HEK293 (cell line): Measurements from ENCODE around the gene CCDC9.
"Not testable (repeated sequence)": the region's sequence is repeated elsewhere in the genome, so short reads cannot be mapped to it uniquely, and the experiment has no call there.

Source experiments
- CTCF ChIA-PET: fragments of 350-600 bp; formaldehyde crosslinking; extraction: SDS; loops from one replicate; lab custom pipeline; 2021; ENCODE audit warnings: antibody characterized with exemption; lab: Yijun Ruan, JAX
- POLR2A ChIA-PET: fragments of 300-600 bp; formaldehyde crosslinking; extraction: SDS; loops from one replicate; lab custom pipeline; 2020; ENCODE audit warnings: antibody characterized with exemption, inconsistent platforms; lab: Yijun Ruan, JAX
- H3K27ac ChIP-seq: fragments of 200-500 bp; sonication (Bioruptor generic); 2 replicates; pipeline ENCODE4 v1.5.1; 2014; ENCODE audit warnings: low read depth, low read length, control low read depth, inconsistent platforms; ENCODE audit errors: extremely low read depth
- H3K36me3 ChIP-seq, 2 experiments: fragments of 200-500 bp in 1 of 2; sonication (Bioruptor generic) in 1 of 2; 1 replicate in 1 of 2; 2 replicates in 1 of 2; pipeline ENCODE4 v1.5.1; 2014 to 2017; ENCODE audit warnings: inconsistent platforms in 2 of 2, low read length in 2 of 2; ENCODE audit not compliant: control insufficient read depth in 2 of 2, insufficient read depth in 1 of 2
- H3K4me1 ChIP-seq: fragments of 200-500 bp; sonication (Bioruptor generic); 2 replicates; pipeline ENCODE4 v1.5.1; 2014; ENCODE audit warnings: mild to moderate bottlenecking, low read length, inconsistent platforms; ENCODE audit not compliant: control insufficient read depth, insufficient read depth
- H3K4me3 ChIP-seq: 2 replicates; pipeline ENCODE4 v1.5.1; 2011; ENCODE audit warnings: low read depth, mild to moderate bottlenecking, control low read depth, low read length, moderate library complexity
- H3K9me3 ChIP-seq: fragments of 200-500 bp; sonication (Bioruptor generic); 2 replicates; pipeline ENCODE4 v1.5.1; 2014; ENCODE audit warnings: low read depth, low read length, inconsistent platforms; ENCODE audit not compliant: control insufficient read depth, insufficient read depth
- BCL11B ChIP-seq: fragments of 450-650 bp; formaldehyde crosslinking; IDR thresholded peaks from 2 replicates; pipeline ENCODE4 v1.5.1; 2016; ENCODE audit warnings: low read depth, missing biosample characterization, missing genetic modification characterization
- GFI1B ChIP-seq: fragments of 450-650 bp; formaldehyde crosslinking; IDR thresholded peaks from 2 replicates; pipeline ENCODE4 v1.5.1; 2016; ENCODE audit warnings: missing biosample characterization, missing genetic modification characterization
- GLIS2 ChIP-seq: fragments of 450-650 bp; formaldehyde crosslinking; IDR thresholded peaks from 2 replicates; pipeline ENCODE4 v1.5.1; 2016; ENCODE audit warnings: missing biosample characterization, missing genetic modification characterization
- KLF16 ChIP-seq: fragments of 450-650 bp; formaldehyde crosslinking; IDR thresholded peaks from 2 replicates; pipeline ENCODE4 v1.5.1; 2017; ENCODE audit warnings: missing biosample characterization, missing genetic modification characterization
- SETDB1 ChIP-seq: IDR thresholded peaks from one replicate; pipeline ENCODE4 v1.6.1; 2017; ENCODE audit warnings: mild to moderate bottlenecking, low read length, moderate library complexity, mixed read lengths; ENCODE audit not compliant: insufficient read length
- YY1 ChIP-seq: fragments of 450-650 bp; formaldehyde crosslinking; IDR thresholded peaks from 2 replicates; pipeline ENCODE4 v1.5.1; 2018; ENCODE audit warnings: missing biosample characterization, missing genetic modification characterization
- ZBTB20 ChIP-seq: fragments of 450-650 bp; formaldehyde crosslinking; IDR thresholded peaks from 2 replicates; pipeline ENCODE4 v1.5.1; 2016; ENCODE audit warnings: missing biosample characterization, missing genetic modification characterization
- ZNF133 ChIP-seq: fragments of 450-650 bp; formaldehyde crosslinking; IDR thresholded peaks from 2 replicates; pipeline ENCODE4 v1.5.1; 2016; ENCODE audit warnings: missing biosample characterization, missing genetic modification characterization
- ZNF138 ChIP-seq: fragments of 450-650 bp; formaldehyde crosslinking; IDR thresholded peaks from 2 replicates; pipeline ENCODE4 v1.5.1; 2016; ENCODE audit warnings: missing biosample characterization, missing genetic modification characterization, borderline replicate concordance
- ZNF221 ChIP-seq: fragments of 450-650 bp; formaldehyde crosslinking; IDR thresholded peaks from 2 replicates; pipeline ENCODE4 v1.5.1; 2017; ENCODE audit warnings: missing biosample characterization, missing genetic modification characterization, borderline replicate concordance
- ZNF302 ChIP-seq: fragments of 450-650 bp; formaldehyde crosslinking; IDR thresholded peaks from 2 replicates; pipeline ENCODE4 v1.5.1; 2016; ENCODE audit warnings: missing biosample characterization, missing genetic modification characterization, low read depth
- ZNF426 ChIP-seq: fragments of 450-650 bp; formaldehyde crosslinking; IDR thresholded peaks from 2 replicates; pipeline ENCODE4 v1.5.1; 2017; ENCODE audit warnings: missing biosample characterization, missing genetic modification characterization, mild to moderate bottlenecking, inconsistent platforms, moderate library complexity
- ZNF514 ChIP-seq: fragments of 450-650 bp; formaldehyde crosslinking; IDR thresholded peaks from 2 replicates; pipeline ENCODE4 v1.5.1; 2016; ENCODE audit warnings: missing biosample characterization, missing genetic modification characterization
- ZNF558 ChIP-seq: fragments of 450-650 bp; formaldehyde crosslinking; IDR thresholded peaks from 2 replicates; pipeline ENCODE4 v1.5.1; 2016; ENCODE audit warnings: missing biosample characterization, missing genetic modification characterization
- ZNF629 ChIP-seq: fragments of 450-650 bp; formaldehyde crosslinking; IDR thresholded peaks from 2 replicates; pipeline ENCODE4 v1.5.1; 2017; ENCODE audit warnings: missing biosample characterization, missing genetic modification characterization
- TF ChIP-seq, protein P1 (sequence below): fragments of 450-650 bp; formaldehyde crosslinking; IDR thresholded peaks from 2 replicates; pipeline ENCODE4 v1.5.1; 2016; ENCODE audit warnings: missing biosample characterization, missing genetic modification characterization
- TF ChIP-seq, protein P2 (sequence below): sonication (generic); formaldehyde crosslinking; IDR thresholded peaks from 2 replicates; pipeline ENCODE4 v1.8.1; 2022; ENCODE audit warnings: mild to moderate bottlenecking, moderate library complexity, missing genetic modification reagents
- TF ChIP-seq, protein P3 (sequence below): fragments of 450-650 bp; formaldehyde crosslinking; conservative IDR thresholded peaks from 2 replicates; pipeline ENCODE4 v1.5.1; 2016; ENCODE audit warnings: low read depth, missing biosample characterization, missing genetic modification characterization
- TF ChIP-seq, protein P4 (sequence below): fragments of 450-650 bp; formaldehyde crosslinking; IDR thresholded peaks from 2 replicates; pipeline ENCODE4 v1.5.1; 2016; ENCODE audit warnings: missing biosample characterization, missing genetic modification characterization

The CCDC9 gene

GRCh38 chr19:47260476-47260875 lies 4.2 kb downstream of the CCDC9 start:
- H3K4me3 ChIP-seq = no peak overlapping the region
- CTCF ChIA-PET = interaction anchor here (1.5 kb wide), 1 partner anchor 9 kb away, joined by 4 read pairs; no protein-coding TSS in a partner anchor
- no peak overlapping the region for H3K27ac ChIP-seq
- H3K36me3 ChIP-seq = peaks cover 24 to 51% of the 10 kb centered on the region in 2 experiments; a peak in 2 of 3 replicates
- peaks cover 6% of the 10 kb centered on the region for H3K4me1 ChIP-seq
- H3K9me3 ChIP-seq = no peaks in the 10 kb centered on the region
- no peak for TF ChIP-seq ZNF302 (tag by site-specific recombination)
- TF ChIP-seq, all 188 proteins: peak for 0
- POLR2A ChIA-PET = interaction anchor here (0.6 to 1.4 kb wide), 3 partner anchors 14 to 246 kb away, joined by 3 to 4 read pairs (median 4); partner anchors contain the start of gene INAFM1

GRCh38 chr19:47261946-47262793 lies 5.8 kb downstream of the CCDC9 start:
- ChIA-PET CTCF (interaction anchor here (0.8 to 1.4 kb wide), 3 partner anchors 14 to 51 kb away, joined by 4 to 5 read pairs (median 4); no protein-coding TSS in a partner anchor), POLR2A (interaction anchor here (0.7 to 2.1 kb wide), 7 partner anchors 9 to 36 kb away, joined by 3 to 9 read pairs (median 4); partner anchors contain the start of gene INAFM1)
- peaks cover 28 to 59% of the 10 kb centered on the region in 2 experiments; a peak in 2 of 3 replicates for H3K36me3 ChIP-seq
- H3K9me3 ChIP-seq, H3K27ac ChIP-seq, H3K4me3 ChIP-seq, H3K4me1 ChIP-seq: not testable (repeated sequence)

- no peak overlapping the region for H3K27ac ChIP-seq
- CTCF ChIA-PET = no interaction called here
- peaks cover 37 to 52% of the 10 kb centered on the region in 2 experiments for H3K36me3 ChIP-seq
- no peaks in the 10 kb centered on the region for H3K4me1 ChIP-seq
- no peak overlapping the region for H3K4me3 ChIP-seq
- POLR2A ChIA-PET = no interaction called here
- no peaks in the 10 kb centered on the region for H3K9me3 ChIP-seq
- no peak for TF ChIP-seq YY1
- TF ChIP-seq GLIS2 = no peak
- no peak for TF ChIP-seq ZNF221 (tag by site-specific recombination)
- TF ChIP-seq, protein P1, sequence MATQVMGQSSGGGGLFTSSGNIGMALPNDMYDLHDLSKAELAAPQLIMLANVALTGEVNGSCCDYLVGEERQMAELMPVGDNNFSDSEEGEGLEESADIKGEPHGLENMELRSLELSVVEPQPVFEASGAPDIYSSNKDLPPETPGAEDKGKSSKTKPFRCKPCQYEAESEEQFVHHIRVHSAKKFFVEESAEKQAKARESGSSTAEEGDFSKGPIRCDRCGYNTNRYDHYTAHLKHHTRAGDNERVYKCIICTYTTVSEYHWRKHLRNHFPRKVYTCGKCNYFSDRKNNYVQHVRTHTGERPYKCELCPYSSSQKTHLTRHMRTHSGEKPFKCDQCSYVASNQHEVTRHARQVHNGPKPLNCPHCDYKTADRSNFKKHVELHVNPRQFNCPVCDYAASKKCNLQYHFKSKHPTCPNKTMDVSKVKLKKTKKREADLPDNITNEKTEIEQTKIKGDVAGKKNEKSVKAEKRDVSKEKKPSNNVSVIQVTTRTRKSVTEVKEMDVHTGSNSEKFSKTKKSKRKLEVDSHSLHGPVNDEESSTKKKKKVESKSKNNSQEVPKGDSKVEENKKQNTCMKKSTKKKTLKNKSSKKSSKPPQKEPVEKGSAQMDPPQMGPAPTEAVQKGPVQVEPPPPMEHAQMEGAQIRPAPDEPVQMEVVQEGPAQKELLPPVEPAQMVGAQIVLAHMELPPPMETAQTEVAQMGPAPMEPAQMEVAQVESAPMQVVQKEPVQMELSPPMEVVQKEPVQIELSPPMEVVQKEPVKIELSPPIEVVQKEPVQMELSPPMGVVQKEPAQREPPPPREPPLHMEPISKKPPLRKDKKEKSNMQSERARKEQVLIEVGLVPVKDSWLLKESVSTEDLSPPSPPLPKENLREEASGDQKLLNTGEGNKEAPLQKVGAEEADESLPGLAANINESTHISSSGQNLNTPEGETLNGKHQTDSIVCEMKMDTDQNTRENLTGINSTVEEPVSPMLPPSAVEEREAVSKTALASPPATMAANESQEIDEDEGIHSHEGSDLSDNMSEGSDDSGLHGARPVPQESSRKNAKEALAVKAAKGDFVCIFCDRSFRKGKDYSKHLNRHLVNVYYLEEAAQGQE (tag by site-specific recombination) = no peak
- TF ChIP-seq ZNF629 (tag by site-specific recombination) = no peak
- TF ChIP-seq ZNF426 (tag by site-specific recombination) = no peak
- no peak for TF ChIP-seq ZBTB20 (tag by site-specific recombination)
- TF ChIP-seq ZNF133 = no peak
- no peak for TF ChIP-seq KLF16 (tag by site-specific recombination)
- TF ChIP-seq, protein P2, sequence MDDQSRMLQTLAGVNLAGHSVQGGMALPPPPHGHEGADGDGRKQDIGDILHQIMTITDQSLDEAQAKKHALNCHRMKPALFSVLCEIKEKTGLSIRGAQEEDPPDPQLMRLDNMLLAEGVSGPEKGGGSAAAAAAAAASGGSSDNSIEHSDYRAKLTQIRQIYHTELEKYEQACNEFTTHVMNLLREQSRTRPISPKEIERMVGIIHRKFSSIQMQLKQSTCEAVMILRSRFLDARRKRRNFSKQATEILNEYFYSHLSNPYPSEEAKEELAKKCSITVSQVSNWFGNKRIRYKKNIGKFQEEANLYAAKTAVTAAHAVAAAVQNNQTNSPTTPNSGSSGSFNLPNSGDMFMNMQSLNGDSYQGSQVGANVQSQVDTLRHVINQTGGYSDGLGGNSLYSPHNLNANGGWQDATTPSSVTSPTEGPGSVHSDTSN = no peak
- TF ChIP-seq, protein P3, sequence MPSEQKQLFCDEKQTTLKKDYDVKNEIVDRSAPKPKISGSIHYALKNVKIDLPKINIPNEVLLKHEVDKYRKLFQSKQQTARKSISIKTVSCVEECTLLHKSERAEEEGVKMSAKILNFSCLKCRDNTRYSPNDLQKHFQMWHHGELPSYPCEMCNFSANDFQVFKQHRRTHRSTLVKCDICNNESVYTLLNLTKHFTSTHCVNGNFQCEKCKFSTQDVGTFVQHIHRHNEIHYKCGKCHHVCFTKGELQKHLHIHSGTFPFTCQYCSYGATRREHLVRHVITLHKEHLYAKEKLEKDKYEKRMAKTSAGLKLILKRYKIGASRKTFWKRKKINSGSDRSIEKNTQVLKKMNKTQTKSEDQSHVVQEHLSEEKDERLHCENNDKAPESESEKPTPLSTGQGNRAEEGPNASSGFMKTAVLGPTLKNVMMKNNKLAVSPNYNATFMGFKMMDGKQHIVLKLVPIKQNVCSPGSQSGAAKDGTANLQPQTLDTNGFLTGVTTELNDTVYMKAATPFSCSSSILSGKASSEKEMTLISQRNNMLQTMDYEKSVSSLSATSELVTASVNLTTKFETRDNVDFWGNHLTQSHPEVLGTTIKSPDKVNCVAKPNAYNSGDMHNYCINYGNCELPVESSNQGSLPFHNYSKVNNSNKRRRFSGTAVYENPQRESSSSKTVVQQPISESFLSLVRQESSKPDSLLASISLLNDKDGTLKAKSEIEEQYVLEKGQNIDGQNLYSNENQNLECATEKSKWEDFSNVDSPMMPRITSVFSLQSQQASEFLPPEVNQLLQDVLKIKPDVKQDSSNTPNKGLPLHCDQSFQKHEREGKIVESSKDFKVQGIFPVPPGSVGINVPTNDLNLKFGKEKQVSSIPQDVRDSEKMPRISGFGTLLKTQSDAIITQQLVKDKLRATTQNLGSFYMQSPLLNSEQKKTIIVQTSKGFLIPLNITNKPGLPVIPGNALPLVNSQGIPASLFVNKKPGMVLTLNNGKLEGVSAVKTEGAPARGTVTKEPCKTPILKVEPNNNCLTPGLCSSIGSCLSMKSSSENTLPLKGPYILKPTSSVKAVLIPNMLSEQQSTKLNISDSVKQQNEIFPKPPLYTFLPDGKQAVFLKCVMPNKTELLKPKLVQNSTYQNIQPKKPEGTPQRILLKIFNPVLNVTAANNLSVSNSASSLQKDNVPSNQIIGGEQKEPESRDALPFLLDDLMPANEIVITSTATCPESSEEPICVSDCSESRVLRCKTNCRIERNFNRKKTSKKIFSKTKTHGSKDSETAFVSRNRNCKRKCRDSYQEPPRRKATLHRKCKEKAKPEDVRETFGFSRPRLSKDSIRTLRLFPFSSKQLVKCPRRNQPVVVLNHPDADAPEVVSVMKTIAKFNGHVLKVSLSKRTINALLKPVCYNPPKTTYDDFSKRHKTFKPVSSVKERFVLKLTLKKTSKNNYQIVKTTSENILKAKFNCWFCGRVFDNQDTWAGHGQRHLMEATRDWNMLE (tag by site-specific recombination) = no peak
- TF ChIP-seq ZNF514 = no peak
- TF ChIP-seq BCL11B (tag by site-specific recombination) = no peak
- TF ChIP-seq SETDB1 = no peak
- no peak for TF ChIP-seq ZNF558 (tag by site-specific recombination)
- no peak for TF ChIP-seq ZNF138 (tag by site-specific recombination)
- TF ChIP-seq, protein P4, sequence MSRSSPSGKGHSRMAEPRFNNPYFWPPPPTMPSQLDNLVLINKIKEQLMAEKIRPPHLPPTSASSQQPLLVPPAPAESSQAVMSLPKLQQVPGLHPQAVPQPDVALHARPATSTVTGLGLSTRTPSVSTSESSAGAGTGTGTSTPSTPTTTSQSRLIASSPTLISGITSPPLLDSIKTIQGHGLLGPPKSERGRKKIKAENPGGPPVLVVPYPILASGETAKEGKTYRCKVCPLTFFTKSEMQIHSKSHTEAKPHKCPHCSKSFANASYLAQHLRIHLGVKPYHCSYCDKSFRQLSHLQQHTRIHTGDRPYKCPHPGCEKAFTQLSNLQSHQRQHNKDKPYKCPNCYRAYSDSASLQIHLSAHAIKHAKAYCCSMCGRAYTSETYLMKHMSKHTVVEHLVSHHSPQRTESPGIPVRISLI = no peak
- no peak for TF ChIP-seq GFI1B (tag by site-specific recombination)
These were observed 8.3 kb downstream of the CCDC9 start for GRCh38 chr19:47264629-47265028.
